HepG2 (cell line): ENCODE measurements around the gene GFY. TPM values are rescaled to one million over a fixed set of nuclear protein-coding genes. Genes with fewer than 3 reads are reported as not detected.

Source experiments
- BCL3 ChIP-seq: sonication (generic); formaldehyde crosslinking; IDR thresholded peaks from 2 replicates; pipeline ENCODE4 v1.5.1; 2020; ENCODE audit warnings: mild to moderate bottlenecking, missing genetic modification reagents, moderate library complexity
- FOXA1 ChIP-seq, 2 experiments: fragments of 450-650 bp in 1 of 2; sonication (generic) in 1 of 2; formaldehyde crosslinking in 1 of 2; IDR thresholded peaks; 2 replicates each; pipeline versions ENCODE4 v1.4.0 to v1.6.1; 2016 to 2020; ENCODE audit warnings: missing genetic modification reagents in 1 of 2
- FOXO1 ChIP-seq: sonication (generic); formaldehyde crosslinking; IDR thresholded peaks from 2 replicates; pipeline ENCODE4 v1.4.0; 2020; ENCODE audit warnings: missing genetic modification reagents
- FOXP4 ChIP-seq: sonication (generic); formaldehyde crosslinking; IDR thresholded peaks from 2 replicates; pipeline ENCODE4 v1.4.0; 2020; ENCODE audit warnings: missing genetic modification reagents
- HDAC6 ChIP-seq: fragments of 200-600 bp; sonication (generic); IDR thresholded peaks from 2 replicates; pipeline ENCODE4 v1.7.0; 2017; ENCODE audit warnings: mild to moderate bottlenecking, antibody characterized with exemption, low read length, low read depth
- MAZ ChIP-seq, 2 experiments: sonication (generic) in 1 of 2; formaldehyde crosslinking in 1 of 2; IDR thresholded peaks; 2 replicates each; pipeline versions ENCODE4 v1.5.0 to v1.6.1; 2012 to 2020; ENCODE audit warnings: low read depth in 2 of 2, mild to moderate bottlenecking in 2 of 2, borderline replicate concordance in 1 of 2, improper control_type of control experiment in 1 of 2, low read length in 1 of 2, missing genetic modification reagents in 1 of 2, moderate library complexity in 1 of 2
- MEF2D ChIP-seq: sonication (generic); formaldehyde crosslinking; IDR thresholded peaks from 2 replicates; pipeline ENCODE4 v1.5.1; 2020; ENCODE audit warnings: mild to moderate bottlenecking, missing genetic modification reagents
- MYNN ChIP-seq: sonication (generic); formaldehyde crosslinking; IDR thresholded peaks from 2 replicates; pipeline ENCODE4 v1.4.0; 2020; ENCODE audit warnings: mild to moderate bottlenecking, low read depth, missing genetic modification reagents
- NR2C2 ChIP-seq: sonication (generic); formaldehyde crosslinking; IDR thresholded peaks from 2 replicates; pipeline ENCODE4 v1.4.0; 2020; ENCODE audit warnings: missing genetic modification reagents, mild to moderate bottlenecking, moderate library complexity, borderline replicate concordance
- PBX3 ChIP-seq: sonication (generic); formaldehyde crosslinking; IDR thresholded peaks from 2 replicates; pipeline ENCODE4 v1.8.1; 2023; ENCODE audit warnings: missing genetic modification reagents, inconsistent platforms, borderline replicate concordance
- SAP130 ChIP-seq: IDR thresholded peaks from 2 replicates; pipeline ENCODE4 v1.6.1; 2016; ENCODE audit warnings: low read depth
- SNAI1 ChIP-seq: sonication (generic); formaldehyde crosslinking; IDR thresholded peaks from 2 replicates; pipeline ENCODE4 v1.5.0; 2020; ENCODE audit warnings: mild to moderate bottlenecking, missing genetic modification reagents, borderline replicate concordance
- SRSF4 ChIP-seq: fragments of 200-400 bp; formaldehyde crosslinking; IDR thresholded peaks from one replicate; pipeline ENCODE4 v1.6.1; 2018; ENCODE audit warnings: mild to moderate bottlenecking, low read depth, low read length, moderate library complexity; ENCODE audit not compliant: poor library complexity, severe bottlenecking
- ZC3H13 ChIP-seq: sonication (generic); formaldehyde crosslinking; IDR thresholded peaks from 2 replicates; pipeline ENCODE4 v1.8.1; 2023; ENCODE audit warnings: mild to moderate bottlenecking, missing genetic modification reagents, moderate library complexity
- ZNF672 ChIP-seq: sonication (generic); formaldehyde crosslinking; IDR thresholded peaks from 2 replicates; pipeline ENCODE4 v1.8.1; 2022; ENCODE audit warnings: missing genetic modification reagents
- ZNF713 ChIP-seq: sonication (generic); formaldehyde crosslinking; IDR thresholded peaks from 2 replicates; pipeline ENCODE4 v1.4.0; 2020; ENCODE audit warnings: mild to moderate bottlenecking, missing genetic modification reagents
- polyA plus RNA-seq, 8 experiments: library from polyadenylated mRNA; depleted of rRNA in 3 of 8; stranded (reverse) in 7 of 8; unstranded in 1 of 8; fragments of >200 nt; fragmentation: Illumina TruSeq in 4 of 8; extraction: Trizol in 4 of 8; gene quantifications; 2 replicates each; pipeline versions ENCODE4 v1.2.1 to v1.2.3, GENCODE V29; 2011 to 2016; ENCODE audit warnings: low read depth in 4 of 8, missing spikeins in 1 of 8, mixed read lengths in 1 of 8; ENCODE audit not compliant: insufficient read depth in 1 of 8
- total RNA-seq, 5 experiments: library from RNA; depleted of rRNA; stranded (reverse); fragments of >200 nt; fragmentation: Illumina TruSeq; extraction: Trizol; gene quantifications; 2 replicates each; pipeline ENCODE4 v1.2.3, GENCODE V29; 2016; ENCODE audit warnings: low read depth in 1 of 5
- TF ChIP-seq, protein P1 (sequence below): sonication (generic); formaldehyde crosslinking; IDR thresholded peaks from 2 replicates; pipeline ENCODE4 v1.5.0; 2020; ENCODE audit warnings: missing genetic modification reagents
- TF ChIP-seq, protein P2 (sequence below): sonication (generic); formaldehyde crosslinking; IDR thresholded peaks from 2 replicates; pipeline ENCODE4 v1.5.0; 2020; ENCODE audit warnings: mild to moderate bottlenecking, missing genetic modification reagents

Gene GFY
- total and polyA plus RNA-seq, 2 of the 13 experiments (the other 11 are each of a cell fraction or from before 2014, with no cell fraction given) = not detected

- TF ChIP-seq BCL3 (CRISPR knock-in tag) (peak; percentile 48; the same call in 1 of the 2 replicates), MEF2D (CRISPR knock-in tag) (0 out of 2 replicates have a peak, but pooled peaks have one; percentile 7), ZC3H13 (CRISPR knock-in tag) (no peak), SRSF4 (no peak), MAZ (IDR thresholded peaks at IDR 0.05; ENCODE audit: borderline replicate concordance, low read depth, low read length) (peak; percentile 80; the same call in 1 of the 2 replicates), MAZ (CRISPR knock-in tag; IDR thresholded peaks at IDR 0.05; ENCODE audit: low read depth) (peak; percentile 82), SAP130 (CRISPR knock-in tag) (peak; percentile 33), SNAI1 (CRISPR knock-in tag) (0 out of 2 replicates have a peak, but pooled peaks have one; percentile 66), ZNF672 (no peak), NR2C2 (CRISPR knock-in tag) (peak; percentile 77), FOXA1 (IDR thresholded peaks at IDR 0.05) (no peak), FOXA1 (CRISPR knock-in tag; IDR thresholded peaks at IDR 0.05) (no peak), HDAC6 (no peak), PBX3 (no peak), MYNN (CRISPR knock-in tag) (peak; percentile 53; the same call in 1 of the 2 replicates), ZNF713 (CRISPR knock-in tag) (peak; percentile 48; the same call in 1 of the 2 replicates), FOXP4 (CRISPR knock-in tag) (peak; percentile 25; the same call in 1 of the 2 replicates), FOXO1 (CRISPR knock-in tag) (no peak; the same call in 1 of the 2 replicates)
- TF ChIP-seq, protein P1, sequence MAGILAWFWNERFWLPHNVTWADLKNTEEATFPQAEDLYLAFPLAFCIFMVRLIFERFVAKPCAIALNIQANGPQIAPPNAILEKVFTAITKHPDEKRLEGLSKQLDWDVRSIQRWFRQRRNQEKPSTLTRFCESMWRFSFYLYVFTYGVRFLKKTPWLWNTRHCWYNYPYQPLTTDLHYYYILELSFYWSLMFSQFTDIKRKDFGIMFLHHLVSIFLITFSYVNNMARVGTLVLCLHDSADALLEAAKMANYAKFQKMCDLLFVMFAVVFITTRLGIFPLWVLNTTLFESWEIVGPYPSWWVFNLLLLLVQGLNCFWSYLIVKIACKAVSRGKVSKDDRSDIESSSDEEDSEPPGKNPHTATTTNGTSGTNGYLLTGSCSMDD (CRISPR knock-in tag) = no peak
- TF ChIP-seq, protein P2, sequence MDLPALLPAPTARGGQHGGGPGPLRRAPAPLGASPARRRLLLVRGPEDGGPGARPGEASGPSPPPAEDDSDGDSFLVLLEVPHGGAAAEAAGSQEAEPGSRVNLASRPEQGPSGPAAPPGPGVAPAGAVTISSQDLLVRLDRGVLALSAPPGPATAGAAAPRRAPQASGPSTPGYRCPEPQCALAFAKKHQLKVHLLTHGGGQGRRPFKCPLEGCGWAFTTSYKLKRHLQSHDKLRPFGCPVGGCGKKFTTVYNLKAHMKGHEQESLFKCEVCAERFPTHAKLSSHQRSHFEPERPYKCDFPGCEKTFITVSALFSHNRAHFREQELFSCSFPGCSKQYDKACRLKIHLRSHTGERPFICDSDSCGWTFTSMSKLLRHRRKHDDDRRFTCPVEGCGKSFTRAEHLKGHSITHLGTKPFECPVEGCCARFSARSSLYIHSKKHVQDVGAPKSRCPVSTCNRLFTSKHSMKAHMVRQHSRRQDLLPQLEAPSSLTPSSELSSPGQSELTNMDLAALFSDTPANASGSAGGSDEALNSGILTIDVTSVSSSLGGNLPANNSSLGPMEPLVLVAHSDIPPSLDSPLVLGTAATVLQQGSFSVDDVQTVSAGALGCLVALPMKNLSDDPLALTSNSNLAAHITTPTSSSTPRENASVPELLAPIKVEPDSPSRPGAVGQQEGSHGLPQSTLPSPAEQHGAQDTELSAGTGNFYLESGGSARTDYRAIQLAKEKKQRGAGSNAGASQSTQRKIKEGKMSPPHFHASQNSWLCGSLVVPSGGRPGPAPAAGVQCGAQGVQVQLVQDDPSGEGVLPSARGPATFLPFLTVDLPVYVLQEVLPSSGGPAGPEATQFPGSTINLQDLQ = no peak
These were observed 18.3 kb downstream of the GFY start (continued) for GRCh38 chr19:49443366-49444099.
